Ishikawa (cell line): Measurements from ENCODE around the gene MRPL24.

ENCODE experiments used
- CEBPB ChIP-seq: IDR thresholded peaks from 2 replicates; pipeline ENCODE4 v1.6.1; 2012
- CREB1 ChIP-seq: IDR thresholded peaks from 2 replicates; pipeline ENCODE4 v1.6.1; 2012; ENCODE audit warnings: low read depth
- EGR1 ChIP-seq: IDR thresholded peaks from 2 replicates; pipeline ENCODE4 v1.6.1; 2012
- EP300 ChIP-seq: IDR thresholded peaks from 2 replicates; pipeline ENCODE4 v1.6.1; 2012; ENCODE audit warnings: borderline replicate concordance
- FOXM1 ChIP-seq: IDR thresholded peaks from 2 replicates; pipeline ENCODE4 v1.6.1; 2012; ENCODE audit warnings: low read depth, borderline replicate concordance
- RAD21 ChIP-seq: IDR thresholded peaks from 2 replicates; pipeline ENCODE4 v1.6.1; 2012; ENCODE audit warnings: low read depth
- TAF1 ChIP-seq: IDR thresholded peaks from 2 replicates; pipeline ENCODE4 v1.6.1; 2012; ENCODE audit warnings: low read depth, mild to moderate bottlenecking
- TEAD4 ChIP-seq: IDR thresholded peaks from 2 replicates; pipeline ENCODE4 v1.6.1; 2012
- YY1 ChIP-seq: IDR thresholded peaks from 2 replicates; pipeline ENCODE4 v1.6.1; 2012; ENCODE audit warnings: low read depth
- ZBTB7A ChIP-seq: IDR thresholded peaks from 2 replicates; pipeline ENCODE4 v1.6.1; 2012; ENCODE audit warnings: low read depth
- TF ChIP-seq, protein P1 (sequence below): IDR thresholded peaks from 2 replicates; pipeline ENCODE4 v1.6.1; 2012
- TF ChIP-seq, protein P2 (sequence below): IDR thresholded peaks from 2 replicates; pipeline ENCODE4 v1.6.1; 2012; ENCODE audit warnings: low read depth, mild to moderate bottlenecking
- TF ChIP-seq, protein P3 (sequence below): IDR thresholded peaks from 2 replicates; pipeline ENCODE4 v1.6.1; 2012

DNA sequence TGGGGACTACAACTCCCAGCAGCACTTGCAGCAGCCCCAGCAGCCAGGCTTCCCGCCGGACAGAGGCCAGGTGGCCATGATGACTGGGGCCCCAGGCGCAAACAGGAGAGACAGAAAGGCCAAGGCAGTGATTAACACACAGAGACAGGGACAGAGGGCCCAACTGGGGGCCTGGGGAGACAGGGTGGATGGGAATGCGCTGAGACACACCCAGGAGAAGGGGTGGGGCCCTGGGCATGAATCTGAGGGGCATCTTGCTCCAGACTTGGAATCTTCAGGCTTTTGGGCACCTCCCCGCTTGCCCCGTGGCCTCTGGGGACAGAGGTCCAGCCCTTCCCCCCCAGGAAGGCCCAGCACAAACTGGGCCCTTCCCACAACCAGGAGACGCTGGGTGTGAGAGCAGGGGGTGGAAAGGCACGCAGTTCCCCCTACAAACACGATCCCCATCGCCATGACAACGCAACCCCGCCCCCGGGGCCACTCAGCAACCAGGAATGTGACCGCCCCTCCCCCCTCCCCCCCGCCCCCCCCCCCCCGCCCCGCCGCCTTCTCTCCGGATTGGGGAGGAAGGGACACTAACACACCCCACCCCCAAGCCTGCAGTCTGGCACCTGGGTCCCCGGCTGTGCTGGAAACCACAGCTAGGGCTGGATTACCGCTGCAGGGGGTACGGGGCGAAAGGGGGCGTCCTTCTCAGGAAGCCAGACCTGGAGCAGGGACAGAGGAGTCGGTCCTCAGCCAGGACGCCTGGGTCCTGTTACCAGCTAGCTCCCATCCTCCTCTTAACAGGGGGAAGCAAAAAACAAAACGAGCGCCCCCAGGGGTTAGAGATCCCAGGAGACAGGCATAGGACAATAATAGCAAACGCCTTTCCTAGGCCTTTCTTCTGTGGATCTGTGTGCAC lies 6.1 kb upstream of the MRPL24 start:
- TF ChIP-seq, protein P1, sequence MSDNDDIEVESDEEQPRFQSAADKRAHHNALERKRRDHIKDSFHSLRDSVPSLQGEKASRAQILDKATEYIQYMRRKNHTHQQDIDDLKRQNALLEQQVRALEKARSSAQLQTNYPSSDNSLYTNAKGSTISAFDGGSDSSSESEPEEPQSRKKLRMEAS: peak; percentile 12; the same call in 1 of the 2 replicates
- TF ChIP-seq, protein P2, sequence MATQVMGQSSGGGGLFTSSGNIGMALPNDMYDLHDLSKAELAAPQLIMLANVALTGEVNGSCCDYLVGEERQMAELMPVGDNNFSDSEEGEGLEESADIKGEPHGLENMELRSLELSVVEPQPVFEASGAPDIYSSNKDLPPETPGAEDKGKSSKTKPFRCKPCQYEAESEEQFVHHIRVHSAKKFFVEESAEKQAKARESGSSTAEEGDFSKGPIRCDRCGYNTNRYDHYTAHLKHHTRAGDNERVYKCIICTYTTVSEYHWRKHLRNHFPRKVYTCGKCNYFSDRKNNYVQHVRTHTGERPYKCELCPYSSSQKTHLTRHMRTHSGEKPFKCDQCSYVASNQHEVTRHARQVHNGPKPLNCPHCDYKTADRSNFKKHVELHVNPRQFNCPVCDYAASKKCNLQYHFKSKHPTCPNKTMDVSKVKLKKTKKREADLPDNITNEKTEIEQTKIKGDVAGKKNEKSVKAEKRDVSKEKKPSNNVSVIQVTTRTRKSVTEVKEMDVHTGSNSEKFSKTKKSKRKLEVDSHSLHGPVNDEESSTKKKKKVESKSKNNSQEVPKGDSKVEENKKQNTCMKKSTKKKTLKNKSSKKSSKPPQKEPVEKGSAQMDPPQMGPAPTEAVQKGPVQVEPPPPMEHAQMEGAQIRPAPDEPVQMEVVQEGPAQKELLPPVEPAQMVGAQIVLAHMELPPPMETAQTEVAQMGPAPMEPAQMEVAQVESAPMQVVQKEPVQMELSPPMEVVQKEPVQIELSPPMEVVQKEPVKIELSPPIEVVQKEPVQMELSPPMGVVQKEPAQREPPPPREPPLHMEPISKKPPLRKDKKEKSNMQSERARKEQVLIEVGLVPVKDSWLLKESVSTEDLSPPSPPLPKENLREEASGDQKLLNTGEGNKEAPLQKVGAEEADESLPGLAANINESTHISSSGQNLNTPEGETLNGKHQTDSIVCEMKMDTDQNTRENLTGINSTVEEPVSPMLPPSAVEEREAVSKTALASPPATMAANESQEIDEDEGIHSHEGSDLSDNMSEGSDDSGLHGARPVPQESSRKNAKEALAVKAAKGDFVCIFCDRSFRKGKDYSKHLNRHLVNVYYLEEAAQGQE: no peak
- peak; percentile 39; the same call in 1 of the 2 replicates for TF ChIP-seq EP300
- peak; percentile 80; the same call in 1 of the 2 replicates for TF ChIP-seq ZBTB7A
- no peak for TF ChIP-seq CEBPB
- TF ChIP-seq RAD21: no peak
- peak; percentile 63 for TF ChIP-seq TEAD4
- no peak for TF ChIP-seq TAF1
- TF ChIP-seq FOXM1: 0 out of 2 replicates have a peak, but pooled peaks have one; percentile 26
- peak; percentile 63; the same call in 1 of the 2 replicates for TF ChIP-seq EGR1
- peak; percentile 86 for TF ChIP-seq YY1
- no peak for TF ChIP-seq CREB1
- TF ChIP-seq, protein P3, sequence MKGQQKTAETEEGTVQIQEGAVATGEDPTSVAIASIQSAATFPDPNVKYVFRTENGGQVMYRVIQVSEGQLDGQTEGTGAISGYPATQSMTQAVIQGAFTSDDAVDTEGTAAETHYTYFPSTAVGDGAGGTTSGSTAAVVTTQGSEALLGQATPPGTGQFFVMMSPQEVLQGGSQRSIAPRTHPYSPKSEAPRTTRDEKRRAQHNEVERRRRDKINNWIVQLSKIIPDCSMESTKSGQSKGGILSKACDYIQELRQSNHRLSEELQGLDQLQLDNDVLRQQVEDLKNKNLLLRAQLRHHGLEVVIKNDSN: no peak
